HG02840 (cell line): ENCODE data around the gene PTTG1.
A peak's percentile ranks its signal among the peaks of the same experiment; 100 is the strongest.

Experiments
- ATAC-seq: cut with Tn5 transposase; IDR thresholded peaks from one replicate; pipeline ENCODE4 v1.9.1; 2021; ENCODE audit warnings: mild to moderate bottlenecking, moderate library complexity, moderate number of reproducible peaks; ENCODE audit not compliant: unreplicated experiment, low FRiP score

Gene PTTG1

DNA sequence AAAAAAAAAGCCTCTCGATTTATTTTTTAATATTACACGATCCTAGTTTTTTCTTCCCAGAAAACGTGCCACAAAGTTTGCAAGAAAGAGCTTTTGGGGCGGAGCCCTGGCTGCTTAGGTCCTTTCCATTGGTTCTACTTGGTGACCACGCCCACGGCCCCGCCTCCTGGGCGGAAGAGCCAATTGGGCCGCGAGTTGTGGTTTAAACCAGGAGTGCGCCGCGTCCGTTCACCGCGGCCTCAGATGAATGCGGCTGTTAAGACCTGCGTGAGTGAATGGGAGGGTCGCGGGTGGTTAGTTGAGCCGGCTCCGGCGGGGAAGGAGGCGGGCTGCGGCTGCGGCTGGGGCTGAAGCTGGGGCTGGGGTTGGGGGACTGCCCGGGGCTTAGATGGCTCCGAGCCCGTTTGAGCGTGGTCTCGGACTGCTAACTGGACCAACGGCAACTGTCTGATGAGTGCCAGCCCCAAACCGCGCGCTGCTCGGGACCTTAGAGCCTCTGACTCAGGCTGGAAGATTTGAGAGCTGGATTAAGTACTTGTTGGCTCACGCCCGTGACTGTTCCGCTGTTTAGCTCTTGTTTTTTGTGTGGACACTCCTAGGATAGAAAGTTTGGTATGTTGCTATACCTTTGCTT, at the start of gene PTTG1:
TSS of gene PTTG1 (plus strand) at position 231 of the 634 bp plus-strand sequence. CDS start 458 bp downstream, outside the sequence.
- ATAC-seq: peak; percentile 68

DNA sequence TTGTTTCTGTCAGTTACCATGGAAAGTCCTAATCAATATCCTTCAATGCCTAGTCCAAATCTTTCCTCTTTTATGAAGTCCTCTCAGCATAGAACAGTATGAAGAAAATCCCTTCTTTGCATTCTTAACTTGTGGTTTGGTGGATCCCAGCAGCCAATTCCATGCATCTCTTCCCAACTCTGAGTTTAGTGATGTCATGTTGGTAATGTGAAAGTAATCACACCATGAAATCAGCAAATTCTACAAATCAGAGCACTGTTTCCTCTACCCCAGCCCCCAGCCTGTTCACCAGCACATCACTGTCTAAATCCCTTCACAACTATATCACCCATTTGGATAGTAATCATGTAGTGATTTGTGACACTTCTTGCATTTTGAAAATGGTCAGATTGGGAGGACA, 46.5 kb upstream of the PTTG1 start:
- ATAC-seq: no peak

DNA sequence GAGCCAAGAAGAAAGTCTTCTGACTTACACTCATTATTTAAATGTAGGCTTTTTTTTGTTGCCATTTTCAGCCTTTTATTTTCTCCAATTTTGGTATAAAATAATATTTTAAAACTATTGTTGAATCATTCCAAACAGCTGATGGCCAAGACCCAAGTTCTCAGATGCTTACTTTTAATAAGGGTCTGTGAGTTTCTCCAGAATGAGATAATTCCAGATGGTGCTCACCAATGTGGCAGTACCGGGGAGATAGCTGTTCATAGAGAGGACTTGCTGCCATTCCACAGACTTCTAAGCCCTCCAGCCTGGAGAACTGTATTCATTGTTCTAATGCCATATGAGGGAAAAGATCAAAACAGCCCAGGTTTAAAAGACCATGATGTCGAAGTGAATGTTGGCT, 46.0 kb upstream of the PTTG1 start:
- ATAC-seq: no peak

DNA sequence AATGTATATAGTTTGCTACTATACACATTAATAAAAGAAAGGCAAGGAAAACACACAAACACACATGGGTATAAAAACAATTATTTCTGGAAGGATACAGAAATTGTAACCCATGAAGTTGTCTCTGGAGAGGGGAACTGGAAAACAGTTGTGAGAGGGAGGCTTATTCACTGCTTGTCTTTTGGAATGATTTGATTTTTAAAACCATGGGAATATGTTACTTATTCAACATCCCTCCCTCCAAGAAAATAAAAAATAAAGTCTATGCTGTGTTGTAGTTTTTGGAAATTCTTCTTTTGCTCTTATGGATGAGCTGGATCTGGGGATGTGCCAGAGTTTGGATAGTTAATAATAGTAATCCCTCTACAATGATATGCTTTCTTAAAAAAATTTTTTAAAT, 45.2 kb upstream of the PTTG1 start:
- ATAC-seq: no peak

DNA sequence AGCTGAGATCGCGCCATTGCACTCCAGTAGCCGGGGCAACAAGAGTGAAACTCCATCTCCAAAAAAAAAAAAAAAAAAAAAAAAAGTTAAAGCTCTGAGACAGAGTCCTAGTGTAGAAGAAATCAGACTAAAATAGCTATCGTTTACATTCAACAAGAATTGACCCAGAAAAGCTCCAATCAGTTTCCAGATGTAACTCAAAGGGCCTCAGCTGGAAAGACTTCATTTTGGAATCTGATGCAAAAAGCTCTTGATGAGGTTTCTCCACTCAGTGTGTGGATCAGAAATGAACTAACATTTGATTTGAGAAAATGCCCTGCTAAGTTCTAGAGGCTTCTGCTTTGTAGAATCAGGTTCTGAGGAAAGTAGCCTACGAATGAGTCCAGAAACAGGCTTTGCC, 44.0 kb upstream of the PTTG1 start:
- ATAC-seq: no peak

DNA sequence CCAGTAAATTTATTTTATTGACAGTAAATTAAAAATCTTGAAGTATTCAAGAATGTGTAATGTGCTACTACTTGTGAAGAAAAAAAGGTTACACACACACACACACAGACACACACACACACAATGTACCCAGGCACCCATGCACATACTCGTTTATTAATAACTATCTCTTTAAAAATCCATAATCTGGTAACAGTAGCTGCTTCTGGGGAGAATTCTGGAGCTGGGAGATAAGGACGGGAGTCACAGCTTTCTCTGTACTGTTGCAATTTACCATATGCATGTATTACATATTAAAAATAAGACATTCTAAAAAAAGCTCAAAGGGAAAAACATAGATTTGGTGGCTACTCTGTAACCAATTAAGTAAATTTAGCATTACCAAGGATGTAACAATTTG, 43.3 kb upstream of the PTTG1 start:
- no peak for ATAC-seq

DNA sequence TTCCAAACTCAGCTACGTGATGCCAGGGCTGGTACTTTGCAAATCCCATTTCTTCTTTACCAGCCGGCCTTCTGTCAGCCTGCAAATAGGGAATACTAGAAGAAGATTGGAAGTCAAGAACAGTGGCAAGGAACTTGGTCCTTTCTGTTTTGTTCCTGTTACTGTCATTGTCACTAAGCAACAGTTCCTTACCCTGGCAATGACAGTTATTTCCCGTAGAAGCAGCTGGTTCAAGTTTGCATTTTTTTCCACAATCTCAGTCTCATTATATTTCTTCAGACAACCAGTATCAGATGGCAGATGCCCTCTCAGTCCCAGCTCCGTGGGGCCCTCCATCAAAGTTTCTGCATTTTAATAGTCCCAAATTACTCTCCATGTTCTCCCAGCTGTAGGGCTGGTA, 42.1 kb upstream of the PTTG1 start:
- ATAC-seq: no peak

DNA sequence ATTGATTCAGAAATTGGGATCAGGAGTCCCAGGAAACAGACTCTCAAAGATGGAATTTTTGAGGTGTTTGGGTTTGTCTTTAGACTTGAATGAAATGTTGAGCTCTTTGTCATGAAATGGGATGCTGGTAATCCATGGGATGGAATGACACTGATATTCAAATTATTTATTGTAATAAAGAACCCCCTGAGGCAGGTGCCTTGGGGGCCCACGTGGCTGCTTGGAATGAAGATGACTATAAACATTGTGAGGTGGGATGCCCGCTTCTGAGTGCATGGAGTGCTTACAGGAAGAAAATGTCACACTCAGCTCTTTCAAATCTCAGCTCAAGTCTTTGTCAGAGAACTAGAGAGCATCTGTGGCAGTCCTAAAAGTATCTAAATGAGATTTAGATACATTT, 41.6 kb upstream of the PTTG1 start:
- ATAC-seq: no peak

DNA sequence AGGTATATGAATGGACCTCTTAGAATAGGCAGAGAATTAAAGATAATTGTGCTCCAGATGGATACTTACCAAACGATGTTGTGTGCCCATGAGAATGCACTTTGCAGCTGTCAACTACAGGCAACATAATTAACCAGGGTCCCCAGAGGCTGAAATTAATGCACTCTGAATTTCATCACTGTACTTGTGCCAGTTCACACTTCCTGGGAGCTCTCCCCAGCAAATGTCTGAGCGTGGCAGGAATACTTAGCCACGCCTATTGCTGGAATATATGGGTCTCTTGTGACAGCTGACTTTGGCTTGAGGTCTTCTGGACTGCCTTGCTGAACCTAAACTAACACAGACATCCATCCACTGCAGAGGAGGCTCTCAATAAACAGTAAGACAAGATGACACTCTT, 39.3 kb upstream of the PTTG1 start:
- ATAC-seq: no peak

DNA sequence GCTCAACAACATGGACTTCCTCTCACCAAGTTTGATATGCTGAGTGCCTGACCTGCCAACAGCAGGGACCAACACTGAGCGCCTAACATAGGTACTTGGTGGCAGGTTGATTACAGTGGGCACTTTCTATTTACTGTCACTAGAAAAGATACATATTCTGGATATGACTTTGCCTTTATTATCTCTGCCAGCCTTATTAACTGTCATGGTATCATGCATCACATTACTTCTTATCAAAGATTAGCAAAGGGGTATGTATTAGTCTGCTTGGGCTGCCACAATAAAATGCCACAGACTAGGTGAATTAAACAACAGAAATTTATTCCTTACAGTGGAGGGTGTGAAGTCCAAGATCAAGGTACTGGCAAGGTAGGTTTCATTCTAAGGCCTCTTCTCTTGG, 37.0 kb upstream of the PTTG1 start:
- no peak for ATAC-seq

DNA sequence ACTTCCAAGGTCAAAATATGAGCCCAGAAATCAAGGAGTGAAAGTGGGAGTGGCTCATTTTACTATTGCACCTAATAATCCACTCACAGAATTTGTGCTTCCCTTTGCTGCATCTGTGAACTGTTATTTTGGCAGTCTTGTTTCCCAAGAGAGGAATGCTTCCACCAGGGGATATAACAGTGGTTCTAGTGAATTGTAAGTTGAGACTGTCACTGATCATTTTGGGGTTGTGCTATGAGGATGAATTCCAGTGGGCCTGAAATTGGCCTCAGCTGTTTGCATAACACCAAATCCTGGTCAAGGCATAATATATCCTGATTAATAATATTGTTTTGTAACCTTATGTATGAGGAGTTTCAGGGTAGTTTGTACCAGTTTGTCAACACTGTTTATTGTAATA, 36.2 kb upstream of the PTTG1 start:
- ATAC-seq: no peak

DNA sequence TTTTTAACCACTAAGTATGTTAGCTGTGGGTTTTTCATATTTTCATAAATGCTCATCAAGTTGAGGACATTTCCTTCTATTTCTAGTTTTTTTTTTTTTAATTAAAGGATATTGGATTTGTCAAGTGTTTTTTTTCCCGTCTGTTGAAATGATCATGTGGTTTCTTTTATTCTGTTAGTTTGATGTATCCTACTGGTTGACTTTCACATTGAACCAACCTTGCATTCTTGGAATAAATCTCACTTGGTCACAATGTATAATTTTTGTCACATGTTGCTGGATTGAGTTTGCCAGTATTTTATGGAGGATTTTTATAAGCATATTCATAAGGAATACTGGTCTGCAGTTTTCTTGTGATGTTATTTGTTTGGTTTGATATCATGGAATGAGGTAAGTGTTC, 34.2 kb upstream of the PTTG1 start:
- no peak for ATAC-seq

DNA sequence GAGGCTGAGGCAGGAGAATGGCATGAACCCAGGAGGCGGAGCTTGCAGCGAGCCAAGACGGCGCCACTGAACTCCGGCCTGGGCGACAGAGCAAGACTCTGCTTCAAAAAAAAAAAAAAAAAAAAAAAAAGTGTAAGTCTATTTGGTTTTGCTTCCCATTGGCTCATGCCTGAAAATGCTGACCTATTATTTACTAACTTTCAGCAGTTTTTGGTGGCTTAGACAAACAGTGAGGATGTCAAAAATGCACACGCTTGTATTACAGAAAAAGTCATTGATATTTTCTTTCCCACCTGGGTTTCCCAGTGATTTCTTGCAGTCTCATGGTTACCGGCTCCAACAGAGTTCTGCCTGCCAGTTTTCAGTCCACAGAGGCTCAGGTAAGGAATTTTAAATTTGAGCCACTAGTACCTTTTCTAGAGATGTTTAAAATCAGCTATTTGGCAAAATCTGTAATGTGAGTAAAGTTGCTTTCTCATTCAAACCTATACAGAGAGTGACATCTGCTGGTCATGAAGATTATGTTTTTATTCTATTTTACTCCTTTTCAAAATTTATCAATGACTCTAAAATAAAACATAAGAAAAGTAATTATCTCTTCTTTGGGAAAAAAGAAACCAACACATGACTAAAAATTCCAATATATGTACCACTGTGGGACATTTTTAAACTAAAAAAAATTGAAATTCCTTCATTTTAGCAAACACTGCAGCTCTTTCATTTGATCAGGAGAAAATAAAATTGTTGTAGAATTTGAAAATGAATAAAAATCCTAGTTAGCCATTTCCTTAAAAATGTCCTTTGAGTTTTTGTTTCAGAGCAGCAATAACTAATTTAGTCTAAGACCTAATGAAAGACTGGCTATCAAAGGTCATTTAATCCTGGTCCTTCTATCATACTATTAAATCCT, 30.6 kb upstream of the PTTG1 start:
- ATAC-seq: no peak

DNA sequence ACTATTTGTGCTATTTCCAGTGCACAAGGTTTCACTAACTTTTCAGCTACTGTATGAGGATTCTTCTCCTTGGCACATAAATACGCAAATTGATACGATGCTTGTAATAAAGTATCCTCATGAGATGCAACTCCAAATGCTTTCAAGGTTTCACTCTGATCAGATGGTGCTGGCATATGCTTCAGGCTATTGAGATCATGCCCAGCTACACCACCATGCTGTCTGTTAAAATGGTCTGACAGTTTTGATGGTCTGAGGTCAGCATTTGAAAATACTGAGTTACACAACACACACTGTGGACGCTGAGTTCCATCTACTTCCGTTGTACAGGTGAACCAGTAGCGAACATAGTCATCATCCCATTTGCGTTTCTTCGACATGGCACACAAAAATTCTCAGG, 26.5 kb upstream of the PTTG1 start:
- no peak for ATAC-seq

DNA sequence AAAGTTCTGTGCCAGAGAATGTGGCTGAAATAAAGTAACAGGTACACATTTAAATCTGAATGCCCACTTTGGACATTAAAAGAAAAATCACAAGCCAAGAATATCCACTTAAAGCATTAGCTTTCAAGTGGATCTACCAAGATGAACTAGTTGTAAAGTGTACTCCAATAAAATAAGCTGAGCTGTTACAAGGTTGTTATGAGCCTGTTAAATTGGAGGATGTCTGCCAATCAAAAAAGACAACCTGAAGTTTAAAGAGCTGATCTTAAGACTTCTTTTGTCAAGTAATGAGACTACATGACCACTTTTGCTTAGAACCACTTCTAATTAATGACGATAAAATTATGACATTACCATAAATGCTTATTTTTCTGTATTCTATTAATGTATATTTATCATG, 24.2 kb upstream of the PTTG1 start:
- no peak for ATAC-seq

DNA sequence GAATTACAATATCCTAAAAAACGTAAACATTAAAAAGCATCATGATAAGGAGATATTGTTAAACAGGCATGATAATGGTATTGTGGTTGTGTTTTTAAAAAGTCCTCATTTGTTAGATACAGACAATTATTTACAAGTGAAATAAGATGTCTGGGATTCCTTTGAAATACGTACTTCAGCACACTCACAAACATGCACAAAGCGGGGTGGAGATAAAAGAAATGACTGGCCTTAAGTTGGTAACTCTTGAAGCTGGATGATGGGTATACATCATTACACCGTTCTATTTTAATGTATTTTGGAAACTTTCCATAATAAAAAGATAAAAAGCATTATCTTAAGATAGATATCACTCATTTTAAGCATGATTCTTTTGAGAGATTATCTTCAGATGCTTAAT, 22.8 kb upstream of the PTTG1 start:
- no peak for ATAC-seq

DNA sequence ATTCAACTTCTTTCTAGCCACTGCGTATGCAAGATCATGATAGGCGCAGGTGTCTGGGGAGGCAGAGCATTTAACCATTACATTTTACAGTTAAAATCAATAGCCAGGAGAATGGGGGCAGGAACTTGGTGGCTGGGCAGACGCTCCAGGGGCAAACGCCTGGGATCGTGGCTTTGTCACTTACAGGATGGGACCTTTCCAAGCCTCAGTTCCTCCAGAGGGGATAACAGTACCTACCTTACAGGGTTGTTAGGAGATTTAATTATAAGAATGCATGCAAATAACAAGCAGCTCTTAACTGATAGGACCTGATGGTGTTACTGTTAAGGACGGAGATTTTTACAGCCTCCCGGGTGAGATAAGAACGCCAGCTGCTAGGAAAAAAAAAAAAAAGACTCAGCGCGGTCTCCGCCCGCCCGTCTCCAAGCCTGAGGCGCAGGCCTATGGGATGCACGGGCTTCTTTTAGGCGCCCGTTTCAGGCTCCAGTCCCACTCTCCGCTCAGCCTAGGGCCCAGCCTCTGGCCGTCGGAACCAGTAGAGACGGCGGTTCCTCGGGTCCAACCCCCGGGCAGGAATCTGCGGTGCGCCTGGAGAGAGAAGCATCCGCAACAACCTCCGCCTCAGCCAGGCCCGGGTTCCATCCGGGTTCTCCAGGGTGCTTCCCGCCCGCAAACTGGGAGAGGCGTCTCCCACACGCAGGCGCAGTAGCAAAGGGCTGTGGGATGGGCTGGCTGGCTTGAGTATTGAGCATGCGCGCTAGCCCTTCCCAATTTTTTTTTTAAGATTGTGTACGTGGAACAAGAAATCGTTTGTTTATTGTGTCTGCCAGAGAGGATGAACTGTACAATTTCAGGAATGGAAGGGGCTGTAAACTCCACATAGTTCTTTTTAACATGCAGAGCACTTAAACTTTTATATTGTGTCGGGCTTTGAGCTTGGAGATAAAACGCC, 22.0 kb upstream of the PTTG1 start, which contains the start of gene FAM200C:
TSS of gene FAM200C (minus strand) at position 653 of the 952 bp plus-strand sequence. CDS start 4,564 bp downstream, outside the sequence.
- ATAC-seq: peak; percentile 81

DNA sequence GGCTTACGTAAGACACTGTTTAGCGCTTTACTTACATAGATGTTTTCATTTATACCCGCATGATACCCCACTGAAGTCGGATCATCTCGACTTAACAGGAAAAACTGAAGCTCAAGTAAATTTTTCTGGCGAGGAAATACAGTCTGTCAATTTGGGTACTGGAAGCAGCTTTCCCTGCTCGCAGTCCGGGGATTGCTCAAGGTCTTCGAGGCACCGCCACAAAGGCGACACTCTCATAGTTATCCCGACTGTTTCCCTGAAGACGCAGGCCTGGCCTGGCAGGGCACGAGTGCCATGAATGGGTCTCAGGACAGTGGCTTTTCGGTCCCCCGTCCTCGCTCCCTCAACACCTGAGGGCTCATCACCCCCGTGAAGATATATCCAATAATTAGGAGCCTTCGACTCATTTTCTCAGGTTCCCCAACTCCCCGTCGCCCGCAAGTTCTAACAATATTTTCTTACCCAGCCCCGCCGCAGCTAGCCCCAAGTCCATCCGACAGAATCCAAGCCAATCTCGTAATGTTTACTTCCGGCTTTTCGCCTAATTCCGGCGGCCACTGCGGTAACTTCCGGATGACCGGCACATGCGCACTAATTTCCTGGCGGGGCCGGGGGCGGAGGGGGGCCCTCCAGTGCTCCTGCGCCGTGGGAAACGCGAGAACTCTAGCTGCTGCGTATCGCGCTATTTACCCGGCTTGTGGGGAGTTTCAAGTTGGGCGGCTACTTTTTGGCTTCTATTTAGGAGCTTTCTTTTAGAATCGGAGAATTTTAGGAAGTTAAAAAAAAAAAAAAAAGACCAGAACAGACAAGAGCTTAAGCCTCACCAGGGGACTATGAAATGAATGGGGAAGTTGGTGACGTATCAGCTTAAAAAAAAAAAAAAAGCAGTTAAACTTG, 2.8 kb upstream of the PTTG1 start, which contains the start of gene SLU7:
TSS of gene SLU7 (minus strand) at position 521 of the 897 bp plus-strand sequence. CDS start 3,787 bp downstream, outside the sequence.
- ATAC-seq: peak; percentile 68

DNA sequence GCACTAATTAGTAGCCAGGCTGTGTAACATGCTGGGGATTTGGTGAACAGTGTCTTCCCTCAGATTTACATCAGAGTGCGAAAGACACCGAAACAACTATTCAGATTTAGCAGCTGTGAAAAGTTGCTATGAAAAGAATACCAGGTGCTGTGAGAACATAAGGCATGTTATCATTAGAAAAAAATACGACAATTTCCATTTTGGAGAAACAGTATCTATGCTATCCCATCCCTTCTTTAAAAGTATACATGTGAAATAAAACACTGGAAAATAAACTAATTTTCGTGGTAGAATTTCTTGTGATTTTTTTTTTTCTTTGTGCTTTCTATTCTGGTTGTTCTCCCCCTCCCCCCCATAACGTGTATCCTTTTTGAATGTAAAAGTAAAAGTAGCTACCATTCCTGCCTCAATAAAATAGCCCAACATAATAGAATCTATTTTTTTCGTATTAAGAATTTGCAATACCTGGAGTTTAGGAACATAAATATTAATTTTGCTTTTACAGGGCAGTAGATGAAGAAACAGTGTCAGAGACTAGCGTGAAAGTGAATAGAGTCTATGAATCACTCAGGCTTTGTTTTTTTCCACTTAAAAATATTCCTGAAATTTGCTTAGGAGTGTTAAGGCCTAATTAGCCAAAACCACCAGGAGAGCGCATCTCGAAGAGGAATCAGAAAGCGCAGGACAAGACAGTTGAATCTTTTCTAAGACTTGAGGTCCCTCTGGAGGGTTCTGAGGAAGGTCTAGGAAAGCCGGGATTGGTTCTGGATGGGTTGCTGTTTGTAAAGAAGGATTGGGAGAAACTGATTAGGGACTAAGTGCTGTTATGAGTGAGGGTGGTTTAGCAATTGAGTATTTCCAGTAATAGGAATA, 2.0 kb upstream of the PTTG1 start:
- no peak for ATAC-seq
